HG03439 (cell line): ENCODE results near the gene ZFYVE28.

Experiments
- ATAC-seq: cut with Tn5 transposase; IDR thresholded peaks from one replicate; pipeline ENCODE4 v1.9.1; 2021; ENCODE audit warnings: mild to moderate bottlenecking, moderate library complexity; ENCODE audit not compliant: unreplicated experiment

The ZFYVE28 gene

DNA sequence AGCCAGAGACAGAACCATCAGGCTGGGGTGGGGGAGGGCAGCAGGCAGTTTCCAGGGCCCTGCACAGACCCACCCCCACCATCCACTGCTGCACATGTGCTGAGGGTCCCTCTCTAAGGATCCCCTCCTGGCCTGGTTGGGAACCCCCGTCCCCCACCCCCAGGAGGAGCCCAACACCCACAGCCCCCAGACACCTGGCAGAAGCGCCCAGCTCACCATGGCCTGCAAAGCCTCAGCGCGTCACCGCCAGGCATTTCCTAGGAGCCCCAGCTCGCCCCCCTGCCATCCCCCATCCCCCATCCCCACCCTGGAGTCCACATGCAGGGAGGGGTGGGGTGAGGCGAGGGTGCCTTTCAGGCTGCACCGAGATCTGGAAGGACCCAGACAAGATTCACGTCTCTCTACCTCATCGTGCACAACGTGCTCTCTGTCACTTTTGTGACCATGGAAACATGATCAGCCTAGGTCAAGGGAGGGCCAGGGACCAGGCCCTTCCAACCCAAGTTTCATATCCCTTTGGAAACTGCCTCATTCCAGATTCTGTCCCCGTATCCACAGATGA lies 165.8 kb downstream of the ZFYVE28 start:
- no peak for ATAC-seq

DNA sequence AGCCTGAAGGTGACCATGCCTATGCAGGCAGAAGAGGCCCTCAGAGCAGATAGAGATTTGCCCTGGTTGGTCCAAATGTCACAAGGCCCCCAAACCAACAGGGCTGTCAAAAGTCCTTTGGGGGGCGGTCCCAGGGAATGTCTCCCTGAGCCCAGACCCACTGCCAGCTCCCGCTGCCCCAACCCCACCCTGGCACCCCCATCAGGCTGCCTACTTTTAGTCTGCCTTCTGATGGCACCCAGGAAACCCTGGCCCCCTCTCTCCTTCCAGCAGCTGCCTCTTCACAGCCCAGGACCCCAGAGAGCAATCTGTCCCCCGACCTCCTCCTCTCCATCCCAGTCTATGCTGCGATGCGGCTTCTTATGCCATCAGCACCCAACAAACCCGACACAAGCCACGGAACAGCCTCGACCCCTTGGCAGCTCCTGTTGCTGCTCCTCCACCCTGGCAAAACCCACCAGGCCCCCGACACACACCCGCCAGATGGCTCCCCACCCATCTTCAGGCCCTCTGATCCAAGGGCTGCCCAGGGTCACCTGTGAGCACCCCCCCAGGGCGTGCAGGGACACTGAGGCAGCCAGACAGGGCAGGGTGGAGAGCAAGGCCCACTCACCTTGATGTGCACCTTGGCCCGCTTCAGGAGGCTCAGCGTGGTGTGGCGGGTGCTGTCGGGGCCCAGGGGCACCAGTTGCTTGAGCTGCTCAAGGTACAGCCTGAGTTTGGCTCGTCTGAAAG lies 166.5 kb downstream of the ZFYVE28 start:
- no peak for ATAC-seq

DNA sequence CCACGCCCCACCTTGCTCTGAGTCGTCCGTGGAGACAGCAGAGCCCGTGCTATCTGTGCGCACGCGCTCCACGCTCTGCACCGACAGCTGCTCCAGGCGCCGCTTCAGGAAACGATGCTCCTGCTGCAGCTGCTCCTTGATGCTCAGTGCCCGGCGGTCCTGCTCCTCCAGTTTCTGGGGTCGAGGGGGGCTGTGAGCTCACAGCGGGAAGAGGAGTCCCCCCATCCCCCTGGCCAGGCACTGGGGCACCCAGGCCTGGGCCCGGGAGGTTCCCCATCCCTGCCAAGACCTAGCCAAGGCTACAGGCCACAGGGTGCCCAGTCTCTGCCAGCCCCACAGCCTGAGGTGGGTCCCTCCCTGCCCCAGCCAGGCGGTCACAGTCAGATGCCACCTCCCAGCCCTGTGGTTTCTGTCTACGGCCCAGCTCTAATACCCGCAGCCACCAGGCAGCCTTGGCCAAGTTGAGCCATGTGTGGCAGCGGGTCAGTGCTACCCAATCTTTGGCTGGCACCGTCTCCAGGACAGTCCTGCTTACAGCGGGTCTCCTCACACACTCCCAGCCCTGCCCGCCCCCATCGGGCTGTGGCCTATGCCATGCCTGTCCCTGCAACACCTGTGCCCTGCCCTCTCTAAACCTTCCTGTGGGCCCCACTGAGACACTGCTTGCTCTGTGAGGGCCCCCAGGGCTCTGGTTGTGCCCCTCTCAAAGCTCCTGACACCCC lies 167.2 kb downstream of the ZFYVE28 start:
- ATAC-seq, result no peak

- ATAC-seq, result no peak
These were observed 167.9 kb downstream of the ZFYVE28 start for GRCh38 chr4:2250357-2251072.

DNA sequence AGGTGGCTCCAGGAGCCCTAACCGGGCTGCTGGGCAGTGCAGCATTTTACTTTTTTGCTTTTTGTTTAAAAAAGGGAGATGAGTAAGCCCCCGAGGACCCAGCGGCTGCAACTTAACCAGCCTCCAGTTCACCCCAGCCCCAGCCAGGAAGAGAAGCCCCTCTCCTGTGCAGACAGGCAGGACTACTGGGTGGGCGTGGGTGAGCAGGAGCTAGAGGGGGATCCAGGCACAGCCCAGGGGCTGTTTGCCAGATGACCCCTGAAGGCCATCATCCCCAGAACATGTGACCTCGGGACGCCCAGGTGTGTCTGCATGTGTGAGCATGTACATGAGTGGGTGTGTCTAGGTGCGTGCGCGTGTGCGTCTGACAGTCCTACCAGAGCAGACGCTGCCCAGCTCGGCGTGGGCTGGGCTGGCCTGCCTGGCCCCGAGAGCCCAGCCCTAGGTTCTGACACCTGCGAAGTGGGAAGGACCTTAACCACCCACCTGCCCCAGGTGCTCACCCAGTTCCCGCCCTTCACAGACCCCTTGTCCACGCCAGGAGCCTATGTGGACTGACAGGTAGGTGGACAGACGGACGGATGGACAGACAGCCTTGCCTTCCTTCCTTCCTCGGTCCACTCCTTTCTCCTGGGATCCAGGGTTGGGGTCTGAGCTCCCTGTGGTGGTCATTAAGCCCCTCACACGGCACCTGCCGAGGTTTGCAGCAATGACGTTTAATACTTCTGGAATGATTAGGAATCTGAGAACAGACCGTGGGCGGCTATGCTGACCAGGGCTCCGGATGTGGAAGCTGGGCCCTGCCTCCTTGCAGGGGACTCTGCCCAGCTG lies 168.7 kb downstream of the ZFYVE28 start:
- ATAC-seq, result no peak

DNA sequence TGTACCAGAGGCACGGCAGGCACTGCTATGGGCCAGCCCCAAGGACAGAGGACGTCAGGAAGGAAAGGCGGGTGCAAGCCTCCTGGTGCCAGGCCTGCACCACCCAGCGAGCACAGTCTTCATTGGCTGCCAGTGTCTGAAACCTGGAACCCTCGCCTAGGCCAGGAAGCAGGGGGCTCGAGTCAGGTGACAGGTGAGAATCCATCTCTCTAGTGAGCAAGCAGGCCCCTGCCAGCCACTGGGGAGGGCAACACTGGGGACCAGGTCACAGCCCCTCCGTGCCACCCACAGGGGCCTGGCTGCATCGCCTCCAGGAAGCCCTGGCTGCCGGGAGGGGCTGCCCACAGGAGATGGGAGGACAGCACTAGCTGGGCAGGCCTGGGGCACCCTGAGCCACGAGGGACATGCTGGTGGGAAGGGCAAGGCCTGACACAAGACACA lies 169.6 kb downstream of the ZFYVE28 start:
- no peak for ATAC-seq

DNA sequence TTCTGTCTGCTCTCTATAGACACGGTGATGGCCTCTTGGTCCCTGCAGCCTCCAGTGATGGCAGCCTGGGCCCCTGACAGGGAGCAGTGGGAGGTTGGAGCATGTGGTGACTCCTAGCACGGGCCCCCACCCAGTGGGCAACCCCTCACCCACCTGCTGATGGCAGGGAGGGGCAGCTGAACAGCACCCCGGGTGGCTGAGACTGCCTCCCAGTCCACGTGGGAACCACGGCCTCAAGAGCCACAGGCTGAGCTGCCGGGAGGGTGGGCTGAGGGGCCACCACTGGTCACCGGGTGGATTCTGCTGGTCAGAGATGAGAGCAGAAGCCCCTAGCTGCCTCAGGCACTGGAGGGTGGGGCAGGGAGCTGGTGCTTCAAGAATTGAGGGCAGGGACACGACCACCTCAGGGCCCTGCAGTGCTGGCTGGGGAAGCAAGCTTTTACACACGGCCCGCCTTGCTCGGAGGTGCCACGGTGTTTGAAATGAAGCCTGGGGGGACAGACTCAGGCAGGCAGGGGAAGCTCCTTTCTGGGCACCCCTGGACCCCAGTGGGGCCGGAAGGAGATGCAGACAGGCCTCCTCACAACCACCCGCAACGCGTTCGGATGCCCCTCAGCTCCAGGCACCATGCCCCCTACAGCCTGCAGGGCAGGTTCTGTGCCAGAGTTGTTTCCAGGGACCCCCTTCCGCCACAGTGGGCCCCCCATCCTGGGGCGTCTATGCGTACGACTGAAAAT lies 170.2 kb downstream of the ZFYVE28 start:
- no peak for ATAC-seq

DNA sequence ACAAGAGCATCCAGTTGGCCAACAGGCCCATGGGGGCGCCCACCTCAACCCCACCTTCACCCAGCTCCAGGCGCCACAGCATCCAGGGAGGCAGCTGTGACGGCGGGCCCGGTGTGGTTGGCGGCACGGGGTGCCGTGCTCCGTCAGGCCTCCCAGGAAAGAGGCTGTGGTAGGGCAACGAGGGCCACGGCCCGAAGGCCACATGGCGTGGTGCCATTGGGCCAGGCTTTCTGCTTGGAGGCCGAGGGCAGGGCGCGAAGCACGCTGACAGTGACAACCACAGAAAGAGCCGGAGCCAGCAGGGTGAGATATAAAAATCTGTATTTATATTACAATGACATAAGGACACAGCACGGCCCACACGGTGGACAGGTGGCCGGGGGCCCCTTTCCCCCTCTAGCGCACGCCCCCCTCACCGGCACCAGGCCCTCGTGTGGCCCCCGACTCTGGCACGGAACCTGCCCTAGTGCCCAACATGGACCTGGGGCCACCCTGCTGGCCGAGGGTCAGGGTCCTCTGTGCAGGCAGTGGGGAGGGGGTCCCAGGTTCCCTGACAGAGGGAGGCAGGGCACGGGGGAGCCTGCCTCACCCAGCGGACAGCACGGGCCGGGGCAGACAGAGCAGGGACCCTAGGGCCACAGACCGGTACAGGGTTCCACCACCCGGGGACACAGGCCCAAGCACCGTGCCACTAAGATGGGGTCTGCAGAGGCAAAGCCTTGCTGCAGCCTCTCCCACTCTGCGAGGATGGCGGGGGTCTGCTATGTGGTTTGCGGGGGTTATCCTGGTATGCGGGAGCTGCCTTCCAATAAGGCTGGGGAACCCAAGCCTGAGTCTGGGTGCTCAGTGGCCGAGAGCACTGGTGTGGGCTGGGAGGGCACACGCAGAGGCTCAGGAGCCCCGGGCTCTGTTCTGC lies 171.1 kb downstream of the ZFYVE28 start:
- ATAC-seq, result no peak

DNA sequence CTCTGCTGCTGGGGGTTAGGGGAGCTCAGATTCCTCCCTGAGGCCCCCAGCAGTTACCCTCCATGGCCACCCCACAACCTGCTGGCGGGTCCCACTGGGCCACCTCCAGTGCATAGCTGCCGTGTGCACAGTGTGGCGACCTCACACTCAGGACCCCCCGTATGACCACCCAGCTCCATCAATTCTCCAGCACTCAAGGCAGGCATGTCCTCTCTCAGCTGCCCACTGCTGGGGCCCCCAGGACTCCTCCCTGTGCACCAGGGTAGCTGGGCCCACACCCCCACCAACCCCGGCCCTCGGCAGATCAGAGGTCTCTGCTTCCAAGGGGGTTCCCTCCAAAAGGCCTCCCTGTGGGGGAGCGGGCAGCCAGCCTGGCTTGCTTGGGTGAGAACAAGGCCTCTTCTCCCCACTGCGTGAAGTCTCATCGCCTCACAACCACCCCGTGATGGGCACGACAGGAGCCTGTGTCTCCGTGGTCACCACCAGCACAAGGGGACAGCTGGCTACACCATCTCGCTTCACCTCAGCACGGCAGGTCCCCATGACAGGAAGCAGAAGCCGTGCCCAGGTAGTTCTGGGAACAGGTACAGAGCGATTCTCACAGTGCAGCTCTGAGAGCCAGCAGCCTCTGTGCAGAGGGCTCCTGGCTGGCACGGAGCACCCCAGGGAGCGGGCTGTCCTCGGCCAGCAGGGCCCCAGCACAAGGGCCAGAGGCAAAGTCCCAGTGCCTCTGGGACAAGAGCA lies 171.9 kb downstream of the ZFYVE28 start:
- no peak for ATAC-seq

DNA sequence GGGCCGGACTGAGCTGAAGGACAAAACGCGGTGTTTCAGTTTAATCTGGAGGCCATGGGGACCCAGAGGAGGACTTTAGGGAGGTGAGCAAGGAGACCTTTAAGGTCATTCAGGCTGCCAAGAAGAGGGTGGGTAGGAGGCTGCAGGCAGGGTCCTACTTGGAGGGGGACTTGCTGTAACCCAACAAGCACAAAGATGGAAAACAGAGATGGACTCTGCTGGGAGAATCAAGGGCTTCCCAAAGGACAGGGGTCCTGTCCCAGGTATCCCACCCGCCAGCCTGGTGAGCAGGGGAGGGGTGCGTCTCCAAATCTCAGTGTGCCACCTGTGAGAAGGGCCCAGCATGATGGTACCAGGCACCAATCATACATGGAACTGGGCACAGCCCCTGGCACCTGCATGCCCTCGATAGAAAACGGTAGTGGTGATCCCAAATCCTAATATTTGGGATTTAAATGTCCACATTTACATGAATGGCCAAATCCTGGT lies 172.6 kb downstream of the ZFYVE28 start:
- no peak for ATAC-seq

- ATAC-seq, result no peak
These were observed 173.2 kb downstream of the ZFYVE28 start for GRCh38 chr4:2245057-2245786.

GRCh38 chr4:2243681-2244380 lies 174.6 kb downstream of the ZFYVE28 start:
- no peak for ATAC-seq

GRCh38 chr4:2241410-2242353 lies 176.8 kb downstream of the ZFYVE28 start, which contains the start of the genes HAUS3 and POLN:
HAUS3 (minus strand) TSS chr4:2242121; CDS start chr4:2240946, 1,175 bp downstream.
POLN (minus strand) TSS chr4:2242121; CDS start chr4:2229231, 12,890 bp downstream.
- ATAC-seq, result peak; percentile 91

DNA sequence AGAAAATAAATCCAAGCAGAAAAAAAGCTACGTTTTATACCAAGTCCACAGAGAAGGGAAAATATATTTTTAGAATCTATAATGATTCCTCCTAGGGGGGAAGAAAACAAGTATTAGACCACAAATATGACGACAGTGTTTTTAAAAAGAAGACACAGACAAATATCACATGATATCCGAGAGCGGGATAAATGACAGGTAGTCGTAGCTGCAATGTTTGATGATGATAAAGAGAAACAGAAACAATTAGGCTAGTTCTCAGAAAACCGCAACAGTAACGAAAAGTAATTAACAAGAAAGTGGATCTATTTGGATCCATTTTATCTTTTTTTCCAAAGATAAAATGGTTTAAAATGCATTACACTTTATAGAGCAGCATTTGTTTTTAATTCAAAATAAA lies 177.4 kb downstream of the ZFYVE28 start:
- no peak for ATAC-seq

DNA sequence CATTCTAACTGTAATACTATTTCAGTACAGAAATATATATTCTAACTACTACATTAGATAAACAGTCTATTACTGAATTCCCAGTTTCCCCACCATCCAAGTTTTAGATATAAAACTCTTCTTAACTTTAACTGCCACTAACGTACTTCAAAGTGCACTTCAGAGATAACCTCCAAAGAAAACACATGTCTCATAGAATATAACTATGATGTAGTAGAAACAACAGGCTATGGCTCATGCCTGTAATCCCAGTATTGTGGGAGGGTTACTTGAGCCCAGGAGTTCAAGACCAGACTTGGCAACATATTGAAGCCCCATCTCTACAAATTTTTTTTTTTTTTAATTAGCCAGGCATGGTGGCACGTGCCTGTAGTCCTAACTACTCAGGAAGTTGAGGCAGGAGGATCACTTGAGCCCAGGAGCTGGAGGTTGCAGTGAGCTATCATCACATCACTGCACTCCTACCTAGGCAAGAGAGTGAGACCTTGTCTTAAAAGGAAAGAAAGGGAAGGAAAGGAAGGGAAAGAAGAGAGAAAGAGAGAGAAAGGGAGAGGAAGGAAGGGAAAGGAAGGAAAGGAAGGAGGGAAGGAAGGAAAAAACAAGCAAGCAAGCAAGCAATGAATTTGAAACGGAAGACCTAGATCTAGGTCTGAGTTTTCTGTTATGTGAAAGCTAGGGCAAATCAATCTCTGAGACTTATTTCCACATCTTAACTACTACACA lies 181.3 kb downstream of the ZFYVE28 start:
- no peak for ATAC-seq
